Keratinocyte (primary cell): ENCODE results near the gene TRIP6.

Experiments
- CTCF ChIP-seq, 3 experiments: IDR thresholded peaks in 1 of 3; conservative IDR thresholded peaks in 1 of 3; optimal IDR thresholded peaks in 1 of 3; 2 replicates in 2 of 3; 3 replicates in 1 of 3; pipeline versions ENCODE3 to v1.5.1; 2011; ENCODE audit warnings: low read length in 3 of 3, mild to moderate bottlenecking in 3 of 3, moderate library complexity in 2 of 3, control low read depth in 1 of 3, inconsistent platforms in 1 of 3; ENCODE audit not compliant: insufficient read depth in 2 of 3; ENCODE audit errors: extremely low read depth in 1 of 3
- EZH2 ChIP-seq: IDR thresholded peaks from one replicate; pipeline ENCODE4 v1.6.1; 2012; ENCODE audit warnings: inconsistent platforms, mild to moderate bottlenecking, low read length, moderate library complexity

GRCh38 chr7:100882201-100882600, 15.0 kb downstream of the TRIP6 start:
- no peak for TF ChIP-seq CTCF (optimal IDR thresholded peaks at IDR 0.05 in 1 of 3, IDR thresholded peaks at IDR 0.05 in 1 of 3, conservative IDR thresholded peaks at IDR 0.05 in 1 of 3; ENCODE audit: extremely low read depth in 1 of 3, insufficient read depth in 2 of 3, low read length in 3 of 3)
- TF ChIP-seq EZH2, result no peak
